Measurements from ENCODE around the gene HEG1.
"Not testable (repeated sequence)": the region's sequence is repeated elsewhere in the genome, so short reads cannot be mapped to it uniquely, and the experiment has no call there.

Gene HEG1

DNA sequence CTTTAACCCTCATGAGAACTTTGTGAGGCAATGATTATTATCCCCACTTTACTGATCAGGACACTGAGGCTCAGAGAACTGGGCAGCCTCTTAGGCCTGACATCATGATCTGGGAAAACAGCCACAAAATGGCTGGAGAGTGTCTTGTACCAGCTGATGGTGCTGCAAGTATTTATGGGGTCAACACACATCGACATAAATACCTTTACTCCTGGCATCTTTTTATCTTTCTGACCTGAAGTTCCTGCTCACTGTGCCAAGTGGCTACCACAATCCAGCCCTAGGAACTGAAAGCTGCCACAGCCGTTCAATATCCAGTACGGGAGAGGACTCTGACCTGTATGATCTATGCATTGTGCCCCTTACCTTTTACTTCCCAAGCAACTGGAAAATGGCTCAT, 92.0 kb downstream of the HEG1 start:
- Mint-ChIP-seq H3K36me3 (ENCODE audit: low read depth) (peaks cover 9% of the 10 kb centered on the region), H3K27me3 (ENCODE audit: low read depth) (peaks cover 7% of the 10 kb centered on the region), H3K27ac (no peak overlapping the region), H3K9me3 (no peaks in the 10 kb centered on the region), H3K4me1 (ENCODE audit: low read depth) (peaks cover 2% of the 10 kb centered on the region), H3K4me3 (no peak overlapping the region)

DNA sequence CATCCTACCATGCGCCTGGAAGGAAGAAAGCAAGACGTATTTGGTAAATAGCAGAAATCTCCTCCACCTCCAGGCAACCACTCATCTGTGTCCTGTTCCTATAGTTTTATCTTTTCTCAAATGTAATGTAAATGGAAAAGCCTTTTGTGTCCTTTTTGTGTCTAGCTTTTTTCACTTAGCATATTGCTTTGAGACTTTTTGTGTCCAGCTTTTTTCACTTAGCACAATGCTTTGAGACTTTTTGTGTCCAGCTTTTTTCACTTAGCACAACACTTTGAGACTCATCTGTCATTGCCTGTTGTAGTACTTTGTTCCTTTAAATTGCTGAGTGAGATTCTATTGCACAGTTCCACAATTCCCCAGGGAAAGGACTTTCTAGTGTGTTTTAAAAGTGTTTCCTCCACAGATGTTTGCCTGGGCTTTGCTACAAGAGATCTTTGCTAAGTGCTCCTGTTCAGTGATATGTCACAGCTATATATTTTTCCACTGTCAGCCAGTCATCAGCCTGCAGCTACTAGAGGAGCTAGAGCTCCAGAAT, 93.3 kb downstream of the HEG1 start:
- H3K4me1 Mint-ChIP-seq (ENCODE audit: low read depth) = peaks cover 2% of the 10 kb centered on the region
- H3K27ac Mint-ChIP-seq = no peak overlapping the region
- H3K27me3 Mint-ChIP-seq (ENCODE audit: low read depth) = peaks cover 7% of the 10 kb centered on the region
- H3K36me3 Mint-ChIP-seq (ENCODE audit: low read depth) = peaks cover 4% of the 10 kb centered on the region
- no peaks in the 10 kb centered on the region for H3K9me3 Mint-ChIP-seq
- no peak overlapping the region for H3K4me3 Mint-ChIP-seq

DNA sequence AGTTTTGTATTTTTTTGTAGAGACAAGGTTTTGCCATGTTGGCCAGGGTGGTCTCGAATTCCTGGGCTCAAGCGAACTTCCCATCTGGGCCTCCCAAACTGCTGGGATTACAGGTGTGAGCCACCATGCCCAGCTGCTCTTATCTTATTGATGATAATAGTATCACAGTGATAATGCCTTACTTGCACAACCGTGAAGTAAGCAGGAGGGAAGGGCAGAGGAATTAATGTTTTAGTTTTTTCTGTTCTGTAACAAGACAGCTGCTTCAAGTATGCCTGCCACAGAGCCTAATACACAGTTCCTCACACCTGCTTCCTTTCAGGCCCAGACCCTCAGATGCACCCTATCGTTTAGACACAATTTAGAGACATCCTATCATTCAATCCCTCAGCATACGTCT, 95.1 kb downstream of the HEG1 start:
- peaks cover 3% of the 10 kb centered on the region for H3K36me3 Mint-ChIP-seq (ENCODE audit: low read depth)
- no peaks in the 10 kb centered on the region for H3K4me1 Mint-ChIP-seq (ENCODE audit: low read depth)
- H3K27me3 Mint-ChIP-seq (ENCODE audit: low read depth) = peaks cover 11% of the 10 kb centered on the region
- H3K4me3 Mint-ChIP-seq = no peak overlapping the region
- no peak overlapping the region for H3K27ac Mint-ChIP-seq
- peaks cover 4% of the 10 kb centered on the region for H3K9me3 Mint-ChIP-seq

DNA sequence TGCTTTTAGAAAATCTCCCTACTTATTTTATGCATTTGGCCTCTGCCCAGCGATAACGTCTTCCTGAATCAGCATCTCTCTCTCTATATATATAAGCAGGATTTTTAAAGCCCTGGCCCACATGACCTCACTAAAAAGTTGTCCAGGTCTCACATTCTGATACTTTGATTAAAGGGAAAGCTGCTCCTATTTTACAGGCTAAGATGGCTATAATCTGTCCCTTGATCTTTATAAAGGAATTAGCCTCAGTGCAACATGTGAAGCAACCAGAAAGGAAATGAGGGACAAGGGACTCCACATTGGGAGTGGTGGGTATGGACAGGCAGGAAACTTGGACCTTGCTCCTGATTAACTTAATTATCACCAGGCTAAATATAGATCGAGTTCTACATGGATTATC, 95.7 kb downstream of the HEG1 start:
- Mint-ChIP-seq H3K4me3 (no peak overlapping the region), H3K9me3 (peaks cover 4% of the 10 kb centered on the region), H3K4me1 (ENCODE audit: low read depth) (no peaks in the 10 kb centered on the region), H3K27ac (no peak overlapping the region), H3K27me3 (ENCODE audit: low read depth) (peaks cover 15% of the 10 kb centered on the region), H3K36me3 (ENCODE audit: low read depth) (peaks cover 3% of the 10 kb centered on the region)

DNA sequence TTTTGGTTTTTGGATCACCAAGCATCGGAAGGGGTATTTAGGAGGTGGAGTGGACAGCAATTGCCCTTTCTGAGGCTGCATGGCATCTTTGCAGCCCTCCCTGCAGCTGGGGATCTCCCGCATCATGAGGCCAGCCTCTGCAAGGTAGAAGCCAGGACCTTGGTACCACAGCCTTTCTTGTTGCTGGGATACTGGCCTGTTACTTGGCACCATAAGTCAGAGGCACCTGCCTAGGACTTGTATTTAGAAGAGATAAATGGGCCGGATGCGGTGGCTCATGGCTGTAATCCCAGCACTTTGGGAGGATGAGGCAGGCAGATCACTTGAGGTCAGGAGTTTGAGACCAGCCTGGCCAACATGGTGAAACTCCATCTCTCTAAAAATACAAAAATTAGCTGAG, 97.8 kb downstream of the HEG1 start:
- H3K27me3 Mint-ChIP-seq (ENCODE audit: low read depth) = peaks cover 32% of the 10 kb centered on the region
- H3K4me1 Mint-ChIP-seq (ENCODE audit: low read depth); H3K27ac Mint-ChIP-seq; H3K4me3 Mint-ChIP-seq; H3K9me3 Mint-ChIP-seq; H3K36me3 Mint-ChIP-seq (ENCODE audit: low read depth): not testable (repeated sequence)

DNA sequence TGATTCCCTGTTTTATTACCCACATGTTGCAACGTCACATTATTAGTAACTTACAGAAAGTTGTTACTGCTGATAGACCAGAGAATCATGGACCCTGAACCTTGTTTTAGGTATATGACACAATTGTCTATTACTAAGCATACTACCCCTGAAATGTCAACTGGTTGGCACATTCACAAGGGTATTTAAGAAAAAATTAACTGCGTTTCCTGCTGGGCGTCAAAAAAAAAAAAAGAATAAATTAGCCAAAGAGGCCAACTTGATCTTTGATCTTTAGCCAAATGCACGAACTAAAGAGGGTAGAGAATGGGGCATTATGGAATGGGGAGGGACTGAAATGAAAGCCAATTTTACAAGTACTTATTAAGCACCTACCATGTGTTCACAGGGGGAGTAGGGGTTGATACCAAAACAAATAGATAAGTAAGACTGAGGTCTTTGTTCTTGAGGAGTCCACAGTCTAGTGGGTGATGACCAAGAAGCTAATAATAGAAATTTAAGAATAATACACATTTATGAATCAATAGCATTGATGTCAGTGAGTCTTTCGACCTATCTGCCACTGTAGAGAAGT, 103.4 kb downstream of the HEG1 start:
- H3K4me1 Mint-ChIP-seq (ENCODE audit: low read depth) = no peaks in the 10 kb centered on the region
- peaks cover 45% of the 10 kb centered on the region for H3K27me3 Mint-ChIP-seq (ENCODE audit: low read depth)
- no peak overlapping the region for H3K27ac Mint-ChIP-seq
- H3K4me3 Mint-ChIP-seq = no peak overlapping the region
- H3K36me3 Mint-ChIP-seq (ENCODE audit: low read depth) = no peaks in the 10 kb centered on the region
- peaks cover 4% of the 10 kb centered on the region for H3K9me3 Mint-ChIP-seq

DNA sequence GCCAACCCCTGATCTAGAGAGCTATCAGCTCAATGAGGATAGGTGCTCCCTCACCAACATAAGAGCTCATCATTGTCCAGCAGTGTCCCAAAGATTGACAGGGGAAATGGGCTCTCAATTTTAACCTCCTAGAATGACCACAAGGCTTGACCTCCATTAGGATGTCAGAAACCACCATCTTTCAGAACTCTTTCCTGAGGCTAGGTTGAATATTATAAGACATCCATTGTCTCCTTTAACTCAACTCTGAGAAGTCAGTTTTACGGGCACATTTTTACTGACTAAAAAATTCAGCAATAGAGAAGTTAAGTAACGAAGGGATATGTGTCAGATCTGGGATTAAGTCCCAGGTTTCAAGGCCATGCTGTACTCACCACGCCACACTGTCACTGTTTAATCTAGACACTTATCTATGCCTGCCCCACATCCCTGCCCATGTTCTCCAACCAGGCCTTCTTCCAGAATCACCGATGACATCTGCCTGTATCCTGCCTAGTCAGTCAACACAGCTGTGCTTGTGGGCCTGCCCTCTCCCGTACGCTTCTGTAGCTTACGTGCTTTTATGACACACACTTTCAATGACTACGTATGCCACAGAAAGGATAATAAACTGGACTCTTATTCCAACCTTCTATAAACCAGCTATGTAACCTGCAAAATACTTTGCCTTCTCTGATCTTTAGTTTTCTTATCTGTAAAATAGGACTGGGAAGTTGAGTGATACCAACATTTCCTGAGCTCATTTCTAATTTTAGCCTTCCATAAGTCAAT, 104.1 kb downstream of the HEG1 start:
- H3K9me3 Mint-ChIP-seq = no peaks in the 10 kb centered on the region

DNA sequence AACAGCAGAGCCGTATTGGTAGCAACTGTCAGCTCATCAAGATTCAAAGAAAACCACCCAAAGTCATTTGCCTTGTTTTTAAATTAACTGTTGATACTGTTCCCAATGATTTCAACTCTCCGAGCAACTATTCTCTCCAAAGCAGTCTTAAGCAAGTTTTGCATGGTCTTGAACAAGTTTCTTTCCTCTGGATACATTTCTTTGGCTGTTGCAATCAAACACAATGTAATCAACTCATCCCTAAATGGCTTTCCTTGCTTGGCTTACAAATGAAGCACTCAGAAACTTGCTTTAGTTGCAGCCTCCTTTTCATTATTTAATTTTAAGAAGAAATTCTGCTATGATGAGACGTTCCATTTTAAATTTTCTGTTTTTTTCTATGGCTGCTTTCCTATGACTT, 105.8 kb downstream of the HEG1 start:
- H3K27ac Mint-ChIP-seq = no peak overlapping the region
- no peaks in the 10 kb centered on the region for H3K4me1 Mint-ChIP-seq (ENCODE audit: low read depth)
- no peaks in the 10 kb centered on the region for H3K36me3 Mint-ChIP-seq (ENCODE audit: low read depth)
- H3K27me3 Mint-ChIP-seq (ENCODE audit: low read depth) = peaks cover 45% of the 10 kb centered on the region
- no peaks in the 10 kb centered on the region for H3K9me3 Mint-ChIP-seq
- H3K4me3 Mint-ChIP-seq = no peak overlapping the region

More for the DNA sequence above, 104.1 kb downstream of the HEG1 start:
- H3K27me3 Mint-ChIP-seq (ENCODE audit: low read depth) = peaks cover 45% of the 10 kb centered on the region
- H3K4me1 Mint-ChIP-seq (ENCODE audit: low read depth) = no peaks in the 10 kb centered on the region
- no peaks in the 10 kb centered on the region for H3K36me3 Mint-ChIP-seq (ENCODE audit: low read depth)
- H3K4me3 Mint-ChIP-seq = no peak overlapping the region
- H3K27ac Mint-ChIP-seq = no peak overlapping the region

DNA sequence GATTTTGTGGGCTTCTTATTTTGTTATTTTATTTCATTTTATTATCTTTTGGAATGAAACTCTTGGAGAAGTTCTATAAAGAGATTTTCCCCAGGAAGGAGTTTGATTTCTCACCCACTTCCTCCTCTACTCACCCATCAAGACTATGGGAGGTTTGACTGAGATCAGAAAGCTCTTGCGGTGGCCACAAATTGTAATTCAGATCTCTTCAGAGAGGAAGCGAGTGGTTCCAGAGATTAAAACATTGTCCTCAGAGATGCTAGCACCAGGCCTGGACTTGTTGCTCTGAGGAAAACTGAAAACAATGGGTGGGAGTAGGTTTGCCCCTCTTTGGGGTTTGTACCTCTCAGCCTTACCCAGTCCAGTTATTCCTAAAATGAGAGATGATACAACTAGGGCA, 113.2 kb downstream of the HEG1 start:
- H3K4me3 Mint-ChIP-seq = no peak overlapping the region
- no peaks in the 10 kb centered on the region for H3K9me3 Mint-ChIP-seq
- peaks cover 19% of the 10 kb centered on the region for H3K27me3 Mint-ChIP-seq (ENCODE audit: low read depth)
- H3K4me1 Mint-ChIP-seq (ENCODE audit: low read depth) = no peaks in the 10 kb centered on the region
- no peak overlapping the region for H3K27ac Mint-ChIP-seq
- H3K36me3 Mint-ChIP-seq (ENCODE audit: low read depth) = no peaks in the 10 kb centered on the region

DNA sequence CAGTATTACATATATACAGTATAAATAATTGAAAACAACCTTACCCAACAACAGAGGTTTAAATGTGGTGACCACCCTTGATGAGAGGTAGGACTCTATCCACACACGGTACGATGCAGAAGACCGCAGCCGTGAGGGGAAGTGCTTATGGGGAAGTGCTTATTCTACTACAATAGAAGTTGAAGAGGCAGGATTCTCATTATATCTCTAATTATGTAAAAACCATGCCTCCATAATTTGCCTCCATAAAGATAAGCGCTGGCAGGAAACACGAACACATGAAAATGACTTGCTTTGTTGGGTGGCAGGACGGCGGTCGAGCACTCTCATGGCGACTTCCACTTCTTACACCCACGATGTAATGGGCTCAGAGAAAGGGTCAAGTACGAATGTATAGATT, 114.0 kb downstream of the HEG1 start:
- Mint-ChIP-seq H3K9me3 (no peaks in the 10 kb centered on the region), H3K36me3 (ENCODE audit: low read depth) (no peaks in the 10 kb centered on the region), H3K4me3 (no peak overlapping the region), H3K27me3 (ENCODE audit: low read depth) (peaks cover 20% of the 10 kb centered on the region), H3K4me1 (ENCODE audit: low read depth) (no peaks in the 10 kb centered on the region), H3K27ac (no peak overlapping the region)

DNA sequence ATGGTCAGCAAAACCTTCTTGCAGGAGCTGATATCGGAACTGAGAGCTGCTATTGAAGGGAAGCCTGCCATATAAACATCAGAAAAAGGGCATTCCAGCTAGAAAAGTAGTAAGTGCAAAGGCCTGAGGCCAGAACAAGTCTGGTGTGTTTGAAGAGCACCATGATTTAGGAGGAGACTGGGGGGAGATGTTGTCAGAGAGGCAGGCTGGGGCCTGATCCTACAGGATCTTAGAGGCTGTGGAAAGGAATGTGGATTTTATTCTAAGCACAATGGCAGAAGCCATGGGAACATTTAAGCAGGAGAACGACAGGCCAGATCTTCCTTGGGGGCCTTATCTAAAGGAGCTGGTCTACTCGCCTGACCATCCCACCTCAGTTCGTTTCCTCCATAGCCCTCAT, 116.1 kb downstream of the HEG1 start:
- H3K27ac Mint-ChIP-seq = no peak overlapping the region
- H3K9me3 Mint-ChIP-seq = no peaks in the 10 kb centered on the region
- peaks cover 24% of the 10 kb centered on the region for H3K27me3 Mint-ChIP-seq (ENCODE audit: low read depth)
- no peaks in the 10 kb centered on the region for H3K4me1 Mint-ChIP-seq (ENCODE audit: low read depth)
- no peak overlapping the region for H3K4me3 Mint-ChIP-seq
- H3K36me3 Mint-ChIP-seq (ENCODE audit: low read depth) = no peaks in the 10 kb centered on the region

DNA sequence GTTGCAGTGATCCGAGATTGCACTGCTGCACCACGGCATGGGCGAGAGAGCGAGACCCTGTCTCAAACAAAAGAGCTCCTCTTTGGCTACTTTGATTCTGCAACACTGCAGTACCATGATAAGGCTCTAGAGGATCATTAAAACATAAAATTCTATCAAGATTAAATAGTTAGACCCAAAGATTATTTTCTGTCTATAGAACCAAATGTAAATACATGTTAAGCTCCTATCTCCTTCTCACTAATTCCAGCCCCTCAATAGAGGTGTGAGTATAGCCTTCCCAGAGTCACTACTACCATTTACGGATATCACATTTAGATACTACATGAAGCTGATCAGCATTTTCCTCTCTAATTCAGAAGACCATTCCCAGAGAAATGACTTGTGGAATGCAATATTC, 116.9 kb downstream of the HEG1 start:
- Mint-ChIP-seq H3K9me3 (no peaks in the 10 kb centered on the region), H3K36me3 (ENCODE audit: low read depth) (no peaks in the 10 kb centered on the region), H3K4me3 (no peak overlapping the region), H3K27me3 (ENCODE audit: low read depth) (peaks cover 30% of the 10 kb centered on the region), H3K4me1 (ENCODE audit: low read depth) (no peaks in the 10 kb centered on the region), H3K27ac (no peak overlapping the region)

DNA sequence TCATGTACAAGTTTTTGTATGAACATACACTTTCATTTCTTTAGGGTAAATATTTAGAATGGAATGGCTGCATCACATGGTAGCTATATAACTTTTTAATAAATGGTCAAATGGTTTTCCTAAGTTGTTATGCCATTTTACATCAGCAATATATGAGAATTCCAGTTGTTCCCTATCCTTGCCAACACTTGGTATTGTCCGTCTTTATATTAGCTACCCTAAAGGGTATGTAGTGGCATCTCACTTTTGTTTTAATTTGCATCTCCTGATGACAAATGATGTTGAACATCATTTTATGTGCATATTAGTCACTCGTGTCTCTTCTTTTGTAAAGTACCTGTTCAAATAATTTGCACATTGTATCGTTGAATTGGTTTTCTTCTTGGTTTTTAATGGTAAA, 118.7 kb downstream of the HEG1 start:
- H3K4me1 Mint-ChIP-seq (ENCODE audit: low read depth) = no peaks in the 10 kb centered on the region
- H3K9me3 Mint-ChIP-seq = no peaks in the 10 kb centered on the region
- H3K4me3 Mint-ChIP-seq = no peak overlapping the region
- no peaks in the 10 kb centered on the region for H3K36me3 Mint-ChIP-seq (ENCODE audit: low read depth)
- no peak overlapping the region for H3K27ac Mint-ChIP-seq
- peaks cover 43% of the 10 kb centered on the region for H3K27me3 Mint-ChIP-seq (ENCODE audit: low read depth)

DNA sequence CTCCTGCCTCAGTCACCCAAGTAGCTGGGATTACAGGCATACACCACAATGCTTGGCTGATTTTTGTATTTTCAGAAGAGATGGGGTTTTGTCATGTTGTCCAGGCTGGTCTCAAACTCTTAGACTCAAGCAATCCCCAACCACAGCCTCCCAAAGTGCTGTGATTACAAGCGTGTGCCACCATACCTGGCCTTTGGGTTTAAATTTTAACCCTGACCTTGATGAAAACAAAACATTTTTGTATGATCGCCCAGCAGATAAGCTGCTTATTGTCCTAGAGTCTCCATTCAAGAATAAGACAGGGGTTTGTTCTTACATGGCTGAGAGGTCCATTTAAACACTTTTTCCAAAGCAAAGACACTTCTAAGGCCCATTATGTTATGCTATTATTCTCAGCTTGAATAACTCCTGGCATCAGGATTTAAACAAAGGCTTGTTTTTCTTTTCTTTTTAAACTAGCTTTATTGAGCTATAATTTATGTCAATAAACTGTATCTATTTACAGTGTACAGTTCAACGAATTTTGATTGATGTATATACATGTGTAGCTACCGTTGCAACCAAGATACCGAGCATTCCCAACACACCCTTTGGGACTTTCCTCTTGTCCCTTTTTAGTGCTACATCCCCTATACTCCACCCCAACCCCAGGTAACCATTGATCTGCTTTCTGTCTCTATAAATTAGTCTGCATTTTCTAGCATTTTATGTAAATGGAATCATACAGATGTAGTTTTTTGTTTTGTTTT, 119.8 kb downstream of the HEG1 start:
- no peaks in the 10 kb centered on the region for H3K4me1 Mint-ChIP-seq (ENCODE audit: low read depth)
- H3K27ac Mint-ChIP-seq = no peak overlapping the region
- peaks cover 44% of the 10 kb centered on the region for H3K27me3 Mint-ChIP-seq (ENCODE audit: low read depth)
- no peak overlapping the region for H3K4me3 Mint-ChIP-seq
- H3K36me3 Mint-ChIP-seq (ENCODE audit: low read depth) = no peaks in the 10 kb centered on the region
- no peaks in the 10 kb centered on the region for H3K9me3 Mint-ChIP-seq

DNA sequence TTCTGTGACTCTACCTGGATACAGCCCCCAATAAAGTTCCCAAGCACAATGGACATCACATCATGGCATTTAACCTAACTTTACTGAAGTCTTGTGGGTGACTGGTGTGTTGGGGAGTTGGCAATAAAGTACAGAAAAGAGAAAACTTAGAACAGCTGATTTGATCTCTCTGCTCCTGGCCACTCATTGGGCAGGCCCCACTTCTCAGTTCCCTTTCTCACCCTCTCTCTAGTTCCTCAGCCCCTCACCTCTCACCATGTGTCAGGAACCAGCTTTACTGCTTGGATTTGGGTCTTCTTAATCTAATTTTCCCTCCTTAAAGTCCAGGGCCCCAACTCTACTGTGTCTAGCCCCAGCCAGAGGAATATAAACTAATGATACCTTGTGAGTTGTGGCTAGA, 120.5 kb downstream of the HEG1 start:
- peaks cover 50% of the 10 kb centered on the region for H3K27me3 Mint-ChIP-seq (ENCODE audit: low read depth)
- no peaks in the 10 kb centered on the region for H3K4me1 Mint-ChIP-seq (ENCODE audit: low read depth)
- no peaks in the 10 kb centered on the region for H3K9me3 Mint-ChIP-seq
- H3K27ac Mint-ChIP-seq = no peak overlapping the region
- no peak overlapping the region for H3K4me3 Mint-ChIP-seq
- no peaks in the 10 kb centered on the region for H3K36me3 Mint-ChIP-seq (ENCODE audit: low read depth)
